Astrocyte (in vitro differentiated cells and primary cell): ENCODE measurements around the gene SCUBE3. TPM values are rescaled to one million over a fixed set of nuclear protein-coding genes. Genes with fewer than 3 reads are reported as not detected.

Experiments
- DNase-seq: peaks from one replicate; pipeline ENCODE4 v3.0.0-alpha.2; 2010; ENCODE audit warnings: low read depth
- FAIRE-seq: peaks from 2 replicates; lab custom pipeline; 2011; peaks lifted over from hg19 to GRCh38; lab: Jason Lieb, UNC
- H2AFZ ChIP-seq: 2 replicates; pipeline ENCODE4 v1.6.0; 2012; ENCODE audit warnings: low read depth, low read length, inconsistent platforms
- H3K27ac ChIP-seq: 2 replicates; pipeline ENCODE4 v1.5.1; 2011; ENCODE audit warnings: low read depth, low read length, inconsistent platforms
- H3K27me3 ChIP-seq: 2 replicates; pipeline ENCODE4 v1.6.0; 2011; ENCODE audit warnings: low read length, inconsistent platforms; ENCODE audit not compliant: insufficient read depth
- H3K36me3 ChIP-seq: 2 replicates; pipeline ENCODE4 v1.5.1; 2011; ENCODE audit warnings: low read length, inconsistent platforms; ENCODE audit not compliant: insufficient read depth
- H3K4me1 ChIP-seq: 2 replicates; pipeline ENCODE4 v1.5.1; 2011; ENCODE audit warnings: low read length, inconsistent platforms; ENCODE audit not compliant: insufficient read depth
- H3K4me2 ChIP-seq: 2 replicates; pipeline ENCODE4 v1.6.0; 2012; ENCODE audit warnings: low read length, inconsistent platforms
- H3K4me3 ChIP-seq: 2 replicates; pipeline ENCODE4 v1.5.1; 2011; ENCODE audit warnings: low read depth, mild to moderate bottlenecking, low read length, inconsistent platforms; ENCODE audit not compliant: insufficient read depth
- H3K79me2 ChIP-seq: 2 replicates; pipeline ENCODE4 v1.6.0; 2012; ENCODE audit warnings: mild to moderate bottlenecking, low read length, inconsistent platforms; ENCODE audit not compliant: insufficient read depth
- H3K9ac ChIP-seq: 2 replicates; pipeline ENCODE4 v1.6.0; 2012; ENCODE audit warnings: mild to moderate bottlenecking, low read length, inconsistent platforms
- H3K9me3 ChIP-seq: 2 replicates; pipeline ENCODE4 v1.5.1; 2012; ENCODE audit warnings: low read depth, mild to moderate bottlenecking, low read length, inconsistent platforms; ENCODE audit not compliant: insufficient read depth
- H4K20me1 ChIP-seq: 2 replicates; pipeline ENCODE4 v1.6.0; 2012; ENCODE audit warnings: low read length, inconsistent platforms; ENCODE audit not compliant: insufficient read depth
- H3K27ac Mint-ChIP-seq: one replicate; pipeline ENCODE4 v1.8.0; 2021; ENCODE audit warnings: mild to moderate bottlenecking, mixed read lengths; ENCODE audit not compliant: unreplicated experiment
- H3K27me3 Mint-ChIP-seq: one replicate; pipeline ENCODE4 v1.8.0; 2021; ENCODE audit warnings: low read depth, mixed read lengths; ENCODE audit not compliant: unreplicated experiment
- H3K36me3 Mint-ChIP-seq: one replicate; pipeline ENCODE4 v1.8.0; 2021; ENCODE audit warnings: low read depth, mixed read lengths; ENCODE audit not compliant: unreplicated experiment
- H3K4me1 Mint-ChIP-seq: one replicate; pipeline ENCODE4 v1.8.0; 2021; ENCODE audit warnings: low read depth, mixed read lengths; ENCODE audit not compliant: unreplicated experiment
- H3K4me3 Mint-ChIP-seq: one replicate; pipeline ENCODE4 v1.8.0; 2021; ENCODE audit warnings: mild to moderate bottlenecking, moderate library complexity, mixed read lengths; ENCODE audit not compliant: unreplicated experiment
- H3K9me3 Mint-ChIP-seq: one replicate; pipeline ENCODE4 v1.8.0; 2021; ENCODE audit warnings: mild to moderate bottlenecking, mixed read lengths; ENCODE audit not compliant: unreplicated experiment
- CTCF ChIP-seq: IDR thresholded peaks from 2 replicates; pipeline ENCODE4 v1.5.1; 2011; ENCODE audit warnings: low read depth, mild to moderate bottlenecking, inconsistent platforms, low read length, moderate library complexity; ENCODE audit not compliant: insufficient read depth
- EZH2 ChIP-seq: IDR thresholded peaks from 2 replicates; pipeline ENCODE4 v1.6.1; 2012; ENCODE audit warnings: mild to moderate bottlenecking, low read length, inconsistent platforms; ENCODE audit not compliant: insufficient read depth
- total RNA-seq: library from RNA; stranded (reverse); gene quantifications from 2 replicates; pipeline ENCODE4 v1.2.1, GENCODE V29; 2021

Gene SCUBE3
- total RNA-seq, 1 donor from 2014 or later = 10.1 TPM

- H4K20me1 ChIP-seq = peaks cover 70% of the 10 kb centered on the region
- H3K27ac ChIP-seq = no peak overlapping the region
- H3K9me3 Mint-ChIP-seq = no peaks in the 10 kb centered on the region
- no peak overlapping the region for H2AFZ ChIP-seq
- no peak for FAIRE-seq
- H3K36me3 Mint-ChIP-seq = peaks cover 5% of the 10 kb centered on the region
- no peaks in the 10 kb centered on the region for H3K27me3 Mint-ChIP-seq
- no peaks in the 10 kb centered on the region for H3K36me3 ChIP-seq
- peaks cover 23% of the 10 kb centered on the region for H3K4me1 Mint-ChIP-seq
- no peaks in the 10 kb centered on the region for H3K27me3 ChIP-seq
- H3K4me3 Mint-ChIP-seq = no peak overlapping the region
- DNase-seq = no peak
- peaks cover 39% of the 10 kb centered on the region for H3K79me2 ChIP-seq
- H3K4me2 ChIP-seq = no peak overlapping the region
- TF ChIP-seq CTCF = no peak
- no peak for TF ChIP-seq EZH2
- H3K9me3 ChIP-seq = no peaks in the 10 kb centered on the region
- H3K27ac Mint-ChIP-seq = no peak overlapping the region
- no peak overlapping the region for H3K4me3 ChIP-seq
- H3K4me1 ChIP-seq = peaks cover under 1% of the 10 kb centered on the region
- no peak overlapping the region for H3K9ac ChIP-seq
Measured at GRCh38 chr6:35223396-35223795, 9.6 kb downstream of the SCUBE3 start.

GRCh38 chr6:35224720-35225119, 11.0 kb downstream of the SCUBE3 start:
- peaks cover 59% of the 10 kb centered on the region for H4K20me1 ChIP-seq
- H2AFZ ChIP-seq = no peak overlapping the region
- H3K36me3 ChIP-seq = no peaks in the 10 kb centered on the region
- Mint-ChIP-seq H3K27me3 (no peaks in the 10 kb centered on the region), H3K36me3 (peaks cover 5% of the 10 kb centered on the region), H3K4me1 (peaks cover 16% of the 10 kb centered on the region), H3K4me3 (no peak overlapping the region), H3K9me3 (no peaks in the 10 kb centered on the region), H3K27ac (no peak overlapping the region)
- H3K4me3 ChIP-seq = no peak overlapping the region
- DNase-seq (peak; percentile 9), FAIRE-seq (no peak)
- H3K27ac ChIP-seq = no peak overlapping the region
- H3K9me3 ChIP-seq = no peaks in the 10 kb centered on the region
- peaks cover 26% of the 10 kb centered on the region for H3K79me2 ChIP-seq
- TF ChIP-seq EZH2 = no peak
- no peak for TF ChIP-seq CTCF
- H3K9ac ChIP-seq = no peak overlapping the region
- no peak overlapping the region for H3K4me2 ChIP-seq
- no peaks in the 10 kb centered on the region for H3K27me3 ChIP-seq
- H3K4me1 ChIP-seq = no peaks in the 10 kb centered on the region

GRCh38 chr6:35228481-35228880, 14.7 kb downstream of the SCUBE3 start:
- Histone ChIP-seq H4K20me1 (peaks cover 28% of the 10 kb centered on the region), H3K36me3 (no peaks in the 10 kb centered on the region), H3K4me2 (no peak overlapping the region), H3K79me2 (no peaks in the 10 kb centered on the region), H3K27me3 (no peaks in the 10 kb centered on the region), H3K27ac (no peak overlapping the region), H2AFZ (no peak overlapping the region), H3K4me1 (no peaks in the 10 kb centered on the region), H3K9ac (no peak overlapping the region), H3K9me3 (no peaks in the 10 kb centered on the region), H3K4me3 (no peak overlapping the region)
- FAIRE-seq (no peak), DNase-seq (no peak)
- H3K4me3 Mint-ChIP-seq = no peak overlapping the region
- peaks cover 14% of the 10 kb centered on the region for H3K36me3 Mint-ChIP-seq
- H3K27ac Mint-ChIP-seq = no peak overlapping the region
- no peaks in the 10 kb centered on the region for H3K9me3 Mint-ChIP-seq
- no peaks in the 10 kb centered on the region for H3K27me3 Mint-ChIP-seq
- H3K4me1 Mint-ChIP-seq = peaks cover 2% of the 10 kb centered on the region
- TF ChIP-seq CTCF = no peak
- TF ChIP-seq EZH2 = no peak
